Stomach (tissue), 9 donors: ENCODE data around the gene CSTF1. TPM values are rescaled to one million over a fixed set of nuclear protein-coding genes. Genes with fewer than 3 reads are reported as not detected.

Source experiments
- DNase-seq, 2 donors: peaks; one replicate each; pipeline versions ENCODE4 v3.0.0 to v3.0.0-alpha.2; 2013 to 2019
- H3K27ac ChIP-seq, 5 donors: fragments of 200-600 bp in 4 of 5; sonication (generic) in 4 of 5; one replicate each; pipeline ENCODE4 v1.5.1; 2013 to 2019; ENCODE audit warnings: mild to moderate bottlenecking in 1 of 5, moderate library complexity in 1 of 5
- H3K27me3 ChIP-seq, 3 donors: fragments of 200-600 bp; sonication (generic); one replicate each; pipeline ENCODE4 v1.5.1; 2017 to 2019; ENCODE audit warnings: mixed run types in 1 of 3
- H3K36me3 ChIP-seq, 4 donors: fragments of 200-600 bp; sonication (generic); 1 replicate in 3 of 4; 2 replicates in 1 of 4; pipeline ENCODE4 v1.5.1; 2016 to 2019
- H3K4me1 ChIP-seq, 4 donors: fragments of 200-600 bp; sonication (generic); one replicate each; pipeline ENCODE4 v1.5.1; 2016 to 2019
- H3K4me3 ChIP-seq, 4 donors: fragments of 200-600 bp; sonication (generic) in 3 of 4; one replicate each; pipeline ENCODE4 v1.5.1; 2016 to 2019; ENCODE audit warnings: mild to moderate bottlenecking in 1 of 4
- H3K9me3 ChIP-seq, 4 donors: fragments of 200-600 bp; sonication (generic); one replicate each; pipeline ENCODE4 v1.5.1; 2016 to 2019
- EP300 ChIP-seq: sonication (generic); formaldehyde crosslinking; IDR thresholded peaks from one replicate; pipeline ENCODE4 v1.6.1; 2017; ENCODE audit warnings: antibody characterized with exemption
- POLR2A ChIP-seq, 4 donors: fragments of 450-650 bp; IDR thresholded peaks; one replicate each; pipeline ENCODE4 v1.6.1; 2016; ENCODE audit warnings: antibody characterized with exemption in 4 of 4, control low read depth in 2 of 4, mild to moderate bottlenecking in 1 of 4, moderate library complexity in 1 of 4
- POLR2AphosphoS5 ChIP-seq, 3 donors: sonication (generic); formaldehyde crosslinking; IDR thresholded peaks; one replicate each; pipeline ENCODE4 v1.6.1; 2016; ENCODE audit warnings: antibody characterized with exemption in 3 of 3
- WGBS, 5 donors: extraction: QIAGEN DNeasy Blood & Tissue Kit in 3 of 5; methylation state at CpG; one replicate each; pipeline versions ENCODE4 v1.1.5 to v1.1.7; 2013 to 2018; 5-methylcytosine and 5-hydroxymethylcytosine counted together
- intact Hi-C: fragments of 100-400 bp; cut with DNase I; formaldehyde crosslinking; loops from one replicate; pipeline ENCODE4 v1.15.1; 2023; ENCODE audit warnings: low total_unique reads
- polyA plus RNA-seq, 3 donors: library from polyadenylated mRNA; stranded (reverse); fragments of 200-250 nt; gene quantifications; one replicate each; pipeline ENCODE4 v1.2.3, GENCODE V29; 2013
- total RNA-seq, 5 donors: library from RNA; depleted of rRNA; stranded (reverse); fragments of >200 nt; gene quantifications; one replicate each; pipeline versions ENCODE4 v1.1.0 to v1.2.3, GENCODE V29; 2014 to 2016
- TF ChIP-seq, protein P1 (sequence below), 7 experiments: fragments of 450-650 bp in 4 of 7; fragments of 200-600 bp in 3 of 7; sonication (generic) in 3 of 7; IDR thresholded peaks; one replicate each; pipeline ENCODE4 v1.5.1; 2016 to 2019; ENCODE audit warnings: antibody characterized with exemption in 7 of 7, control low read depth in 2 of 7, mild to moderate bottlenecking in 1 of 7
- donor health status: healthy with polysubstance abuse.
- donor health status: Bipolar disorder and iron deficiency.
- donor health status: healthy.

CSTF1 gene
- total and polyA plus RNA-seq, 8 donors: 7.1 to 86.2 (median 17.1) TPM

GRCh38 chr20:56361900-56362299, 30.5 kb upstream of the CSTF1 start:
- intact Hi-C loops: no loop called here
- no peaks in the 10 kb centered on the region for H3K9me3 ChIP-seq
- WGBS, 5 donors: 75 to 95% (median 92%) methylated on average over 8 of the region's 8 CpGs
- peaks cover 16 to 36% (median 28%) of the 10 kb centered on the region in 4 donors for H3K36me3 ChIP-seq
- H3K4me1 ChIP-seq: peaks cover 18 to 45% (median 29%) of the 10 kb centered on the region in 4 donors
- TF ChIP-seq POLR2A (IDR thresholded peaks at IDR 0.05) (no peak), POLR2AphosphoS5 (IDR thresholded peaks at IDR 0.05) (no peak), EP300 (no peak)
- TF ChIP-seq, protein P1, sequence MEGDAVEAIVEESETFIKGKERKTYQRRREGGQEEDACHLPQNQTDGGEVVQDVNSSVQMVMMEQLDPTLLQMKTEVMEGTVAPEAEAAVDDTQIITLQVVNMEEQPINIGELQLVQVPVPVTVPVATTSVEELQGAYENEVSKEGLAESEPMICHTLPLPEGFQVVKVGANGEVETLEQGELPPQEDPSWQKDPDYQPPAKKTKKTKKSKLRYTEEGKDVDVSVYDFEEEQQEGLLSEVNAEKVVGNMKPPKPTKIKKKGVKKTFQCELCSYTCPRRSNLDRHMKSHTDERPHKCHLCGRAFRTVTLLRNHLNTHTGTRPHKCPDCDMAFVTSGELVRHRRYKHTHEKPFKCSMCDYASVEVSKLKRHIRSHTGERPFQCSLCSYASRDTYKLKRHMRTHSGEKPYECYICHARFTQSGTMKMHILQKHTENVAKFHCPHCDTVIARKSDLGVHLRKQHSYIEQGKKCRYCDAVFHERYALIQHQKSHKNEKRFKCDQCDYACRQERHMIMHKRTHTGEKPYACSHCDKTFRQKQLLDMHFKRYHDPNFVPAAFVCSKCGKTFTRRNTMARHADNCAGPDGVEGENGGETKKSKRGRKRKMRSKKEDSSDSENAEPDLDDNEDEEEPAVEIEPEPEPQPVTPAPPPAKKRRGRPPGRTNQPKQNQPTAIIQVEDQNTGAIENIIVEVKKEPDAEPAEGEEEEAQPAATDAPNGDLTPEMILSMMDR (IDR thresholded peaks at IDR 0.05): no peak
- no peak for DNase-seq
- no peak overlapping the region for H3K27ac ChIP-seq
- H3K4me3 ChIP-seq: no peak overlapping the region
- no peaks in the 10 kb centered on the region for H3K27me3 ChIP-seq

DNA sequence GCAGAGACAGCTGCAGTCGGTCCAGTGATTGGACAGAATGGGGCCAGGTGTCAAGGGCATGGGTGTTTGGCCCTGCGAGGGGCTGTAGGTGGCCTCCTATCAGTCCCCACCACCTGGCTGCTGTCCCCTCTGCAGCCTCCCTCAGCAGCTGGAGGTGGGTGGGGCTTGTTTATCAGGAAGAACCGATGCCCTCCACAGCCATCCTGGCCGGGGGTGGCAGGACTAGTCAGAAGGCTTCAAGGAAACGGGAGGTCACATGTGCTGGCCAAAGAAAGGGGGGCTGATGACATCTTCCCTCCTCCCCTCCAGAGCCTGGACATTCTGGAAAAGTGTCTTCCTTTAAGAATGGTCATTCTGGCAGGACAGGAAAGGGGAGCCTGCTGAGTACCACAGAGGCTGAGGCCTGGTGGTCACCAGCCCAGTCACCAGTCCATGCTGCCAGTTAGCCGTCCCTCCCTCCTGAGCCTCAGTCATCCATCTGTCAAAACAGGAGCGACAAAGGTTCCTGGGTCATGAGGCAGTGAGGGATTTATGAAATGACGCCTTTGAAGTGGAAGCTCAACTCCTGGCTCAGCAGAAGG, 29.5 kb upstream of the CSTF1 start:
- Histone ChIP-seq H3K27me3 (no peaks in the 10 kb centered on the region), H3K9me3 (no peaks in the 10 kb centered on the region), H3K4me1 (peaks cover 18 to 45% (median 29%) of the 10 kb centered on the region in 4 donors), H3K27ac (no peak overlapping the region), H3K4me3 (no peak overlapping the region), H3K36me3 (peaks cover 24 to 46% (median 39%) of the 10 kb centered on the region in 4 donors)
- TF ChIP-seq POLR2A (IDR thresholded peaks at IDR 0.05): no peak
- TF ChIP-seq POLR2AphosphoS5 (IDR thresholded peaks at IDR 0.05): no peak
- no peak for TF ChIP-seq EP300
- TF ChIP-seq, protein P1 (IDR thresholded peaks at IDR 0.05): no peak
- 50 to 60% (median 54%) methylated on average over 7 to 8 of the region's 8 CpGs for WGBS, 5 donors
- peak in 1 of 2 donors; percentile 49 for DNase-seq
- intact Hi-C loops: no loop called here

GRCh38 chr20:56363491-56363890, 29.0 kb upstream of the CSTF1 start:
- intact Hi-C loops: no loop called here
- no peak for DNase-seq
- Histone ChIP-seq H3K27ac (no peak overlapping the region), H3K9me3 (no peaks in the 10 kb centered on the region), H3K4me1 (peaks cover 18 to 41% (median 26%) of the 10 kb centered on the region in 4 donors), H3K4me3 (no peak overlapping the region), H3K27me3 (no peaks in the 10 kb centered on the region), H3K36me3 (peaks cover 24 to 52% (median 44%) of the 10 kb centered on the region in 4 donors)
- no peak for TF ChIP-seq POLR2AphosphoS5 (IDR thresholded peaks at IDR 0.05)
- no peak for TF ChIP-seq POLR2A (IDR thresholded peaks at IDR 0.05)
- 90 to 98% (median 96%) methylated on average over 6 of the region's 6 CpGs for WGBS, 5 donors

GRCh38 chr20:56368351-56369134, 23.9 kb upstream of the CSTF1 start:
- intact Hi-C loops: no loop called here
- TF ChIP-seq POLR2AphosphoS5 (IDR thresholded peaks at IDR 0.05) (no peak), POLR2A (IDR thresholded peaks at IDR 0.05) (no peak), EP300 (no peak)
- TF ChIP-seq, protein P1 (IDR thresholded peaks at IDR 0.05): no peak
- no peaks in the 10 kb centered on the region for H3K9me3 ChIP-seq
- H3K27ac ChIP-seq: no peak overlapping the region
- DNase-seq: no peak
- no peaks in the 10 kb centered on the region for H3K27me3 ChIP-seq
- peaks cover 33 to 90% (median 63%) of the 10 kb centered on the region in 4 donors for H3K36me3 ChIP-seq
- peaks cover 0 to 2% (median 0%) of the 10 kb centered on the region in 4 donors for H3K4me1 ChIP-seq
- WGBS, 5 donors: 76 to 81% (median 78%) methylated on average over 6 of the region's 6 CpGs
- H3K4me3 ChIP-seq: no peak overlapping the region
